Measurements from ENCODE around the gene FAT1.

Gene FAT1

GRCh38 chr4:186619088-186619487, 104.6 kb downstream of the FAT1 start:
- TF ChIP-seq POLR2A (IDR thresholded peaks at IDR 0.05; ENCODE audit: low read depth, low read length) (no peak), POLR2AphosphoS5 (IDR thresholded peaks at IDR 0.05; ENCODE audit: low read depth, low read length) (no peak), TAF1 (IDR thresholded peaks at IDR 0.05; ENCODE audit: borderline replicate concordance, low read depth, low read length) (no peak)
- DNase-seq (ENCODE audit: insufficient read length), result no peak
- no peak for FAIRE-seq

GRCh38 chr4:186617921-186618320, 105.7 kb downstream of the FAT1 start:
- no peak for TF ChIP-seq POLR2A (IDR thresholded peaks at IDR 0.05; ENCODE audit: low read depth, low read length)
- no peak for TF ChIP-seq POLR2AphosphoS5 (IDR thresholded peaks at IDR 0.05; ENCODE audit: low read depth, low read length)
- TF ChIP-seq TAF1 (IDR thresholded peaks at IDR 0.05; ENCODE audit: borderline replicate concordance, low read depth, low read length), result no peak
- DNase-seq (ENCODE audit: insufficient read length) (no peak), FAIRE-seq (no peak)

- no peak for TF ChIP-seq POLR2AphosphoS5 (IDR thresholded peaks at IDR 0.05; ENCODE audit: low read depth, low read length)
- no peak for FAIRE-seq
- no peak for DNase-seq (ENCODE audit: insufficient read length)
Measured at GRCh38 chr4:186607490-186607889, 116.2 kb downstream of the FAT1 start.

GRCh38 chr4:186606591-186606992, 117.1 kb downstream of the FAT1 start:
- DNase-seq (ENCODE audit: insufficient read length) (no peak), FAIRE-seq (no peak)
- TF ChIP-seq TAF1 (IDR thresholded peaks at IDR 0.05; ENCODE audit: borderline replicate concordance, low read depth, low read length), result no peak
- no peak for TF ChIP-seq POLR2A (IDR thresholded peaks at IDR 0.05; ENCODE audit: low read depth, low read length)
- no peak for TF ChIP-seq POLR2AphosphoS5 (IDR thresholded peaks at IDR 0.05; ENCODE audit: low read depth, low read length)

- no peak for TF ChIP-seq TAF1 (IDR thresholded peaks at IDR 0.05; ENCODE audit: borderline replicate concordance, low read depth, low read length)
- TF ChIP-seq POLR2AphosphoS5 (IDR thresholded peaks at IDR 0.05; ENCODE audit: low read depth, low read length), result no peak
- TF ChIP-seq POLR2A (IDR thresholded peaks at IDR 0.05; ENCODE audit: low read depth, low read length), result no peak
- FAIRE-seq (no peak), DNase-seq (ENCODE audit: insufficient read length) (no peak)
Measured at GRCh38 chr4:186605261-186605865, 118.3 kb downstream of the FAT1 start.

- DNase-seq (ENCODE audit: insufficient read length) (no peak), FAIRE-seq (no peak)
- TF ChIP-seq POLR2A (IDR thresholded peaks at IDR 0.05; ENCODE audit: low read depth, low read length) (no peak), POLR2AphosphoS5 (IDR thresholded peaks at IDR 0.05; ENCODE audit: low read depth, low read length) (no peak), TAF1 (IDR thresholded peaks at IDR 0.05; ENCODE audit: borderline replicate concordance, low read depth, low read length) (no peak)
Measured at GRCh38 chr4:186604124-186604807, 119.4 kb downstream of the FAT1 start.

GRCh38 chr4:186602978-186603377, 120.7 kb downstream of the FAT1 start:
- TF ChIP-seq POLR2A (IDR thresholded peaks at IDR 0.05; ENCODE audit: low read depth, low read length), result no peak
- TF ChIP-seq TAF1 (IDR thresholded peaks at IDR 0.05; ENCODE audit: borderline replicate concordance, low read depth, low read length), result no peak
- TF ChIP-seq POLR2AphosphoS5 (IDR thresholded peaks at IDR 0.05; ENCODE audit: low read depth, low read length), result no peak
- FAIRE-seq (no peak), DNase-seq (ENCODE audit: insufficient read length) (no peak)

GRCh38 chr4:186599483-186599882, 124.2 kb downstream of the FAT1 start:
- no peak for DNase-seq (ENCODE audit: insufficient read length)
- no peak for FAIRE-seq
- TF ChIP-seq POLR2A (IDR thresholded peaks at IDR 0.05; ENCODE audit: low read depth, low read length) (no peak), TAF1 (IDR thresholded peaks at IDR 0.05; ENCODE audit: borderline replicate concordance, low read depth, low read length) (no peak), POLR2AphosphoS5 (IDR thresholded peaks at IDR 0.05; ENCODE audit: low read depth, low read length) (no peak)

- TF ChIP-seq POLR2AphosphoS5 (IDR thresholded peaks at IDR 0.05; ENCODE audit: low read depth, low read length) (no peak), TAF1 (IDR thresholded peaks at IDR 0.05; ENCODE audit: borderline replicate concordance, low read depth, low read length) (no peak), POLR2A (IDR thresholded peaks at IDR 0.05; ENCODE audit: low read depth, low read length) (no peak)
- FAIRE-seq (no peak), DNase-seq (ENCODE audit: insufficient read length) (no peak)
Measured at GRCh38 chr4:186598686-186599085, 125.0 kb downstream of the FAT1 start.

GRCh38 chr4:186596850-186597390, 126.7 kb downstream of the FAT1 start:
- no peak for FAIRE-seq
- no peak for DNase-seq (ENCODE audit: insufficient read length)
- TF ChIP-seq POLR2A (IDR thresholded peaks at IDR 0.05; ENCODE audit: low read depth, low read length) (no peak), TAF1 (IDR thresholded peaks at IDR 0.05; ENCODE audit: borderline replicate concordance, low read depth, low read length) (no peak), POLR2AphosphoS5 (IDR thresholded peaks at IDR 0.05; ENCODE audit: low read depth, low read length) (no peak)

GRCh38 chr4:186596346-186596745, 127.3 kb downstream of the FAT1 start:
- no peak for TF ChIP-seq TAF1 (IDR thresholded peaks at IDR 0.05; ENCODE audit: borderline replicate concordance, low read depth, low read length)
- TF ChIP-seq POLR2AphosphoS5 (IDR thresholded peaks at IDR 0.05; ENCODE audit: low read depth, low read length), result no peak
- TF ChIP-seq POLR2A (IDR thresholded peaks at IDR 0.05; ENCODE audit: low read depth, low read length), result no peak
- DNase-seq (ENCODE audit: insufficient read length) (no peak), FAIRE-seq (no peak)

GRCh38 chr4:186593587-186593973, 130.1 kb downstream of the FAT1 start:
- no peak for DNase-seq (ENCODE audit: insufficient read length)
- FAIRE-seq, result no peak
- TF ChIP-seq TAF1 (IDR thresholded peaks at IDR 0.05; ENCODE audit: borderline replicate concordance, low read depth, low read length) (no peak), POLR2A (IDR thresholded peaks at IDR 0.05; ENCODE audit: low read depth, low read length) (no peak), POLR2AphosphoS5 (IDR thresholded peaks at IDR 0.05; ENCODE audit: low read depth, low read length) (no peak)
